NCI-H187 treated with DMSO at 0.1 percent for 48 hours (cell line): ENCODE measurements around the gene GNG11.

Experiments used
- DNase-seq: peaks from one replicate; lab custom pipeline; 2025; lab: John Stamatoyannopoulos, UW

GNG11 gene

DNA sequence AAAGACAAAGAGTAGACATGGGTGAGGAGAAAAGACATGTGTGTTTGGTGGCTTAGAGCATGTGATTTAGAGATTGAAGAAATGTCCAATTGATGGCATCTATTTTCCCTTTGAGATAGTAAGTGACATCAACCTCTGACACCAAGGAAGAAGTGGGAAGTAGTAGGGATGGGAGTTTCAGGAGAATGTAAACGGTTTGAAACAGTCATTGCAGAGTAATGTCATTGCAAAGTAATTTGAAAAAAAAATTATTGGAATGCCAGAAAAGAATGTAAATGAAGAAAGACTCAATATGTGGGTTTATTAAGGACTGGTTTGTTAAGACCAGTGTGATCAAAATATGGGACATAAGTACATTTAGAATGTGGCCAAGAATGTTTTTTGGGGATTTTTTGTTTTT lies 26.6 kb downstream of the GNG11 start:
- DNase-seq, result no peak

DNA sequence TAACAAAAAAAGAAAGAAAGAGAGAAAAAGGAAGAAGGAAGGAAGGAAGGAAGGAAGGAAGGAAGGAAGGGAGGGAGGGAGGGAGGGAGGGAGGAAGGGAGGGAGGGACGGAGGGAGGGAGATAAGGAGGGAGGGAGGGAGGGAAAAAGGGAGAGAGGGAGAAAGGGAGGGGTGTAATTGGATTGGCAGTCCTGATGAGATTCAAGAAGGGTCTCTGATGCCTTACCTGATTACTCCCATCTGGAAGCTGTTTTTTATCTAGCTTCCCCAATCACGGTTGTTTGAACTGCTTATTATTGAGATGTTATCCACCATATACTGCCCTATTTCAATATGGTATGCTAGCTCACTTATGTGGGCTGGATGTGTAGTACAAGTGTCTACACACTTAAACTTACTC lies 27.3 kb downstream of the GNG11 start:
- no peak for DNase-seq

DNA sequence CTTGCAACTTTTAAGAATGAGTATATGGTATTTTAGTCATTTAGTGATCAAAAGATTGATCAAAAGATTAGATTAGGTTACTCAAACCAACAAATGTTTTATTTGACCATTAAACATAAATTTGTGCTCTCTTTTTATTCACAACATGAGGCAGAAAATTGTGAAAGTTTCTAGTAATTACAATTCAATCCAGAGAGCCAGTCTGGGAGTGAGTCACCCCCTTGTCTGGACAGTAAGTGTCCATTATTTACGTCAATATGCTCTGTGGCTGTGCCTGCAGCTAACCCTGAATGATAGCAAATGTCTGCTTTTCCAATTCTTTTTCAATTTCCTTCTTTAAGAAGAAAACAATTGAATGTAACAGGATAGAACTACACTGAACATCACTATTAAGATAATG lies 27.9 kb downstream of the GNG11 start:
- DNase-seq, result no peak

- no peak for DNase-seq
Observed at GRCh38 chr7:93955304-93955703, 33.8 kb downstream of the GNG11 start.

- DNase-seq, result no peak
Observed at GRCh38 chr7:93957767-93958166, 36.2 kb downstream of the GNG11 start.

DNA sequence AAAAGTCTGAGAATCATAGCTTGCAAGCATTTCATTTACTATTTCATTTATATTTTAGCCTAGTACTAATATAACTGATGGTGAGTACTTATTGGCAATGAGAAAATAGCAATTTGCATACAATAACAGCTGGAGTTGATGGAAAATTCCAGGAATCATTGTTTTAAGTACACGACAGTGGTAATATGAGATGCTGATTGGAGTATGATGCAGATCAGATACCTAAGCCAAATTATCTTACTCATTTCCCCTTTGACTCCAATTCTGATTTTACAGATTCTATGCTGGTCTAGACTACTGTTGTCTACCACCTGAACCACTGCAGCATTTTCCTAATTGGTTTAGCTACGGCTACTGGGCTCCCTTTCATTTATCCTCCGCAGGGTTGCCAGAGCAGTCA lies 36.7 kb downstream of the GNG11 start:
- DNase-seq, result no peak

GRCh38 chr7:93958651-93959050 lies 37.1 kb downstream of the GNG11 start:
- DNase-seq, result no peak

DNA sequence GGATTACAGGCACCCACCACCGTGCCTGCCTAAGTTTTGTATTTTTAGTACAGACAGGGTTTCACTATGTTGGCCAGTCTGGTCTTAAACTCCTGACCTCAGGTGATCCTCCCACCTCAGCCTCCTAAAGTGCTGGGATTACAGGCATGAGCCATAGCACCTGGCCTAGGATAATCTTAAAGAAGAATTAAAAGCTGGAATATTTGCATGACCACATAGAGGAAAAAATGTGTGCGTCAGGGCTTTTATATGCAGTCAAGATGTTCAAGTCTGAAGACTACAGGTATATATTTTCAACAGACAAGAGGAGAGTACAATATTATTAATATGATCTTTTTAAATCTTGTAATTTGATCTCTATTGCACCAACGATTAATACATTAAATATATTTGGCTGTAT lies 39.5 kb downstream of the GNG11 start:
- no peak for DNase-seq

DNA sequence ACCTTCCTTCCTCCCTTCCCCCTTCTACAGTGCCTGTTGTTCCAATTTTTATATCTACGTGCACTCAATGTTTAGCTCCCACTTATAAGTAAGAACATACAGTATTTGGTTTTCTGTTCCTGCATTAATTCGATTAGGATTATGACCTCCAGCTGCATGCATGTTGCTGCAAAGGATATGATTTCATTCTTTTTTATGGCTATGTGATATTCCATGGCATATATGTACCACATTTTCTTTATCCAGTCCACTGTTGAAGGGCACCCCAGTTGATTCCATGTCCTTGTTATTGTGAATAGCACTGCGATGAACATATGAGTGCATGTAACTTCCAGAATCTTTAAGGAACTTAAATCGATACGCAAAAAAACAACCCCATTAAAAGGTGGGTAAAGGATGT lies 42.7 kb downstream of the GNG11 start:
- DNase-seq, result no peak

DNA sequence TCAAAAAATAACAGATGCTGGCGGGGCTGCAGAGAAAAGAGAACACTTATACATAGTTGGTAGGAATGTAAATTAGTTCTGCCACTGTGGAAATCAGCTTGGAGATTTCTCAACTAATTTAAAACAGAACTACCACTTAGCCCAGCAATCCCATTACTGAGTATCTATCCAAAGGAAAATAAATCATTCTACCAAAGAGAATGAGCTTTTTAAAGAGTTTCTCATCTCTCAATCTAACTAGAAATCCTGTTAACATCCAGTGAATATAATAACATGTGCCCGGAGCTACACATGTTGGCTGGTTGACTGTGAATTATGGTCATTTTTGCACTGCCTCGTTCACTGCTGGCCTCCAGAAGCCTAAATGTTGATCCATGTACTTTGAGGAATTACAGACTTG lies 43.3 kb downstream of the GNG11 start:
- no peak for DNase-seq

DNA sequence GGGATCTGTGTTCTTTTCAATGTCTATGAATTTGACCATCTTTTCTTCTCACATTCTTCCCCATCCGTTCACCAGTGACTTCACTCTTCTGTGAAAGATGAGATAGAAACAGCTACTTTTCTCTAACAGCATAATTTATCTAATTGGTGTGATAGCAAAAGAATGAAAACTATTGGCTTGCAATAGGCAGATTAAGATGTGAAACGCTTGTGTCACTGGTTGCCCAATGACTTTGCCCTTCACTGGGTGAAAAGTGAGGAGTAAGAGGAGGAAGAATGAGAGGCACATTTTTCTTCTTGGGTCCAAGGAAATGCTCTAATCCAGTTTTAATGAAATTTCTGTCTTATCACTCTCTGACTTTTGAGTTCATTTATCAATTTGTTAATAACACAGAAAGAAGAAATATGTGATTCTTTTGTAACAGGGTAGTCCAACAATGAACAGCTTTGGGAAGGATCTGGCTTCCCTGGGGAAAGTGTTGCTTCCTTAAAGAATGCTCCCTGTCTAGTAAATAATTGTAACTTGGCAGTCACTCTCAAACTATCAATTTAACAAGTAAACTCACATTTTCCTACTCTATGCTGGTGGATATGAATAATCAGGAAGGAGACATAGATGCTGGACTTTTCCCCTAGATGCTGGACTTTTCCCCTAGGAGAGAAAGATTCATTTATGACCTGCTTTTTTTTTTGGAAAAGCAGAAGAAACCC lies 47.5 kb downstream of the GNG11 start:
- no peak for DNase-seq

- no peak for DNase-seq
Observed at GRCh38 chr7:93972029-93972725, 50.6 kb downstream of the GNG11 start.

DNA sequence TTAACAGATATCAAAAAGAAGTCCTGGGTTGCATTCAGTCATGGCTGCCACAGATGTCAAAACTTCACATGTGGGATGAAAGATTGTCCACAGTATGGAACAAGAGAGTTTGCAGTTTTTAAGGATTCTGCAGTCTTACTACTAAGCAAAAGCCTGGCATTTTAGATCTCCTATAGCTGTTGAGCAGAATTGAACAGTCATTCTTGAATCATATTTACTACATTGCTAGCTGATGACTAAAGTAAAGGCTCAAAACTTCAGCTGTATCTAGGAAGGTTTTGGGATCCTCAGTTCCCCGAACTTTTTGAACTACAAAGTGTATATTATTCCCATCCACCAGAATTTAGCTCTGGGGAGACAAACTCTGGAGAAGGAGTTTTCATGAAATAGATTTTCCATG lies 51.6 kb downstream of the GNG11 start:
- no peak for DNase-seq

DNA sequence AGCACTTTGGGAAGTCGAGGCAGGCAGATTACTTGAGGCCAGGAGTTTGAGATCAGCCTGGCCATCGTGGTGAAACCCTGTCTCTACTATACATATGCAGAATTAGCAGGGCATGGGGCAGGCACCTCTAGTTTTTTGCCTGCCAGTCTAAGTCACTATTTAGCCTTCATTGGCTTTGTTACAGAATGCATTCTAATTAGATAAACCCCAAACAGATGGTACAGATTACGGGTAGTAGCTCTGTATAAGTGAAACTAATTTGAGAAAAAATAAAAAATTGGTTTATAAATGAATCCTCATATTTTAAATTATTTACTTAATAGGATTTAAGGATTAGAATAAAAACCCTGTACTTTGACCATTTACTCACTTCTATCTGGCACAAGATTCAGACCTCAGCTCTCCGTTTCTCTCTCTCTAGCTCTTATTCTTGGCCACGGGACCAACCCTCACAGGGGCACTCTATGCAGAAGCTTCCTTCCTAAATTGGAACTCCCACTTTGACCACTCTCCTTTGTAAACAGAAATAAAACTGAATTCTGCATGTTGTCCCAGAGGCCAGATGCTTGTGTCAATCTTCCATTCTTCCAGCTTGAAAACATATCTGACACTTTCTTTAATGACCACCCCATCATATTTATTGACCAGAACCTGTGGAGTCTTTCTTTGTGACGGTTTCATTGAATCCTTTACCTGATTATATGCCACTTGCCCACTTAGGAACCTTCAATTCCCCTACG lies 55.8 kb downstream of the GNG11 start:
- no peak for DNase-seq
